Measurements from ENCODE around the gene PPP6R2. TPM values are rescaled to one million over a fixed set of nuclear protein-coding genes. Genes with fewer than 3 reads are reported as not detected.

PPP6R2 gene
- total and polyA plus RNA-seq, 2 of the 4 experiments (the other 2 are of a cell fraction), result 49.2 to 51.6 TPM

- Histone ChIP-seq H3K79me1 (ENCODE audit: low read depth in 1 of 2, low read length in 2 of 2) (peaks cover 14 to 31% of the 10 kb centered on the region in 2 experiments), H3K27me3 (ENCODE audit: control insufficient read depth, insufficient read depth, low read length) (no peaks in the 10 kb centered on the region), H3K4me2 (ENCODE audit: low read depth, low read length) (no peak overlapping the region), H3K14ac (replicated peaks; ENCODE audit: low read depth, low read length) (0 out of 2 replicates have a peak overlapping the region, but pooled peaks have one; percentile 32), H3K27ac (ENCODE audit: insufficient read depth, low read length) (no peak overlapping the region), H2BK120ac (ENCODE audit: low read depth, low read length) (no peak overlapping the region), H2BK15ac (ENCODE audit: low read depth, low read length) (no peak overlapping the region), H3K18ac (ENCODE audit: low read depth, low read length) (no peak overlapping the region), H3K36me3 (ENCODE audit: control insufficient read depth, insufficient read depth, low read length) (no peaks in the 10 kb centered on the region), H2AK9ac (replicated peaks; ENCODE audit: low read depth, low read length, poor library complexity) (peak overlapping the region; percentile 28), H4K8ac (ENCODE audit: low read depth in 2 of 2, low read length in 2 of 2) (no peak overlapping the region), H3K4ac (ENCODE audit: low read depth, low read length) (peak overlapping the region; percentile 6; the same call in 1 of the 2 replicates), H4K5ac (ENCODE audit: low read depth, low read length) (no peak overlapping the region), H3K9ac (ENCODE audit: low read depth, low read length) (no peak overlapping the region), H3K9me1 (ENCODE audit: insufficient read depth, low read length) (peaks cover 34% of the 10 kb centered on the region), H2AFZ (replicated peaks; ENCODE audit: low read length, poor library complexity) (peak overlapping the region; percentile 67), H3K4me1 (ENCODE audit: control insufficient read depth, insufficient read depth, low read length) (peaks cover 2% of the 10 kb centered on the region; the same call in 1 of the 2 replicates), H3K23ac (ENCODE audit: low read depth, low read length) (0 out of 2 replicates have a peak overlapping the region, but pooled peaks have one; percentile 59), H4K91ac (ENCODE audit: insufficient read depth, low read depth, low read length) (no peak overlapping the region), H2BK20ac (ENCODE audit: low read depth, low read length) (no peak overlapping the region), H3K56ac (ENCODE audit: extremely low read depth, insufficient read depth, low read length) (no peak overlapping the region), H2BK5ac (ENCODE audit: low read depth, low read length, poor library complexity, severe bottlenecking) (peak overlapping the region; percentile 94), H4K20me1 (ENCODE audit: insufficient read depth, low read length) (peaks cover 4% of the 10 kb centered on the region; the same call in 1 of the 2 replicates), H3K9me3 (ENCODE audit: control insufficient read depth, insufficient read depth, low read length) (no peaks in the 10 kb centered on the region), H3K4me3 (ENCODE audit: insufficient read depth, low read depth, low read length) (no peak overlapping the region), H2AK5ac (ENCODE audit: low read depth, low read length) (peak overlapping the region; percentile 76; the same call in 1 of the 2 replicates)
- no peak for TF ChIP-seq MAZ (IDR thresholded peaks at IDR 0.05; ENCODE audit: borderline replicate concordance, low read depth, low read length)
- no peak for TF ChIP-seq RFX5 (IDR thresholded peaks at IDR 0.05; ENCODE audit: low read depth, low read length)
- TF ChIP-seq MXI1 (IDR thresholded peaks at IDR 0.05; ENCODE audit: borderline replicate concordance, low read depth, low read length), result no peak
- TF ChIP-seq POLR2A (IDR thresholded peaks at IDR 0.05; ENCODE audit: low read depth, low read length), result no peak
- no peak for TF ChIP-seq CHD1 (IDR thresholded peaks at IDR 0.05; ENCODE audit: low read depth, low read length)
- TF ChIP-seq RCOR1 (IDR thresholded peaks at IDR 0.05; ENCODE audit: insufficient replicate concordance, low read length), result no peak
- dilution Hi-C loops (cut with HindIII; ENCODE audit: low sequenced_read_pairs, unreplicated experiment), result no loop called here
- intact Hi-C loops (cut with micrococcal nuclease), result no loop called here
- 97 to 100% methylated on average over 1 to 9 of the region's 13 CpGs for WGBS, 2 experiments (ENCODE audit: extremely low coverage in 2 of 2, insufficient read length in 1 of 2)
- in situ Hi-C loops (cut with MboI; ENCODE audit: low sequenced_read_pairs), result no loop called here
- ATAC-seq (ENCODE audit: low read depth), result no peak
- CTCF ChIA-PET, result no interaction called here
- POLR2A ChIA-PET (ENCODE audit: unreplicated experiment), result no interaction called here
- BruUV-seq (replicated peaks), result no TSS peak
- DNase-seq, result no peak
These were observed 5.7 kb upstream of the PPP6R2 start for GRCh38 chr22:50337262-50338041.
